Stimulated activated CD8-positive, alpha-beta memory T cell treated with anti-CD3 and anti-CD28 coated beads, Interleukin-15, amount 100 ng/mL, for 24 hours (primary cell): ENCODE results near the gene PITPNM3.

Experiments
- DNase-seq: peaks from one replicate; pipeline ENCODE4 v3.0.0-alpha.2; 2020; ENCODE audit warnings: low read depth

Gene PITPNM3

GRCh38 chr17:6443692-6444570 lies 112.4 kb downstream of the PITPNM3 start, which contains the start of gene PIMREG:
Gene PIMREG (plus strand): TSS chr17:6444455. CDS start chr17:6445111, 656 bp downstream.
- peak; percentile 77 for DNase-seq

DNA sequence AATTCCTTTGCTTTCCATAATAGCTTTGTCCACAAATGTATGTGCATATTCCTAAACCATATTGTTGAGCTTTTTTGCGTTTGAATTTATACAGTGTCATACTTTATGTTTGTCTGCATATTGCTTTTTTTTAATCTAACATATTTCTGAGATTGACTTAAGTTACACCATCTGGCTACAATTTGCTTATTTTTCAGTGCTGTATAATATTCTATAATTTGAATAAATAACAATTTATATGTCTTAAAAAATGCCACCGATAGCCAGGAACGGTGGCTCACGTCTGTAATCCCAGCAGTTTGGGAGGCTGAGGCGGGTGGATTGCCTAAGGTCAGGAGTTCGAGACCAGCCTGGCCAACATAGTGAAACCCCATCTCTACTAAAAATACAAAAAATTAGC lies 113.6 kb downstream of the PITPNM3 start:
- no peak for DNase-seq

DNA sequence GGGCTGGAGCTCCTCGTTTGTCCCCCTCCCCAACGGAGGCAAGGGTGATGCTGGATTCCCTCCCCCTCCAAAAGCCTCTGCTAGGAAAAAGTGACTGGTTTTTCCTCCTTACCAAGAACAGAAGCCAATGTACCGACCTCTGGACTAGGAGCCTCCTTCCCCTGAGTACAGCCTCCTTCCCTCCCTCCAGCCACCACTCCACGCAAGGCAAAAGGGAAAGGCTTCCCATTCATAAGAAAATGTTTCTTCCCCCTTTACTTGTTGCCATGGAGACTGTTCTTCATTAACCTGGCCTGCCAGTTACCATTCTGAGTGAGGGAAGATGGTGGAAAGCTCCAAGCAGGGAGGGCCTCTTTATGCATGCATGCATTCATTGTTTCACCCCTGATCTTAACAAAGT lies 116.4 kb downstream of the PITPNM3 start:
- no peak for DNase-seq

DNA sequence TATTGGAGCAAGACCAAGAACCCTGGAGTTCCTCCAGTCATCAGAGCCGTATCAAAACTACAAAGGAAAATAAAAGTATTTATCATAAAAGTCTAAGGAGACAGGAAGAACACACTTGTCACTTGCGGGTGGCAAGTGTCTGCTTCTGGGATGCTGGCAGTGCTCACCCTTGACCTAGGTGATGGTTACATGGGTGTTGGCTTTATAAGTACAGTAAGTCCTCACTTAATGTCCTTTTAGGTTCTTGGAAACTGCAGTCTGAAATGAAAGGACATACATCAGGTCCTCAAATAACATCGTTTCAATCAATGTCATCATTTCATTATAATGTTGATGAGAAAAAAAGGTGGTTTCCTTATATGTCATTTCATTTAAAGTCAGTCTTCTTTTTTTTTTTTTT lies 118.4 kb downstream of the PITPNM3 start:
- no peak for DNase-seq

GRCh38 chr17:6437466-6437865 lies 118.9 kb downstream of the PITPNM3 start:
- no peak for DNase-seq

- DNase-seq: peak; percentile 19
Measured at GRCh38 chr17:6435968-6436367, 120.4 kb downstream of the PITPNM3 start.

GRCh38 chr17:6435051-6435450 lies 121.3 kb downstream of the PITPNM3 start, which contains the start of gene AIPL1:
Gene AIPL1 (minus strand): TSS chr17:6435121. CDS start chr17:6435104, 17 bp downstream.
- DNase-seq: no peak

GRCh38 chr17:6430769-6431168 lies 125.6 kb downstream of the PITPNM3 start:
- no peak for DNase-seq

GRCh38 chr17:6429266-6429665 lies 127.1 kb downstream of the PITPNM3 start:
- no peak for DNase-seq

- DNase-seq: no peak
Measured at GRCh38 chr17:6428207-6428965, 128.0 kb downstream of the PITPNM3 start.

DNA sequence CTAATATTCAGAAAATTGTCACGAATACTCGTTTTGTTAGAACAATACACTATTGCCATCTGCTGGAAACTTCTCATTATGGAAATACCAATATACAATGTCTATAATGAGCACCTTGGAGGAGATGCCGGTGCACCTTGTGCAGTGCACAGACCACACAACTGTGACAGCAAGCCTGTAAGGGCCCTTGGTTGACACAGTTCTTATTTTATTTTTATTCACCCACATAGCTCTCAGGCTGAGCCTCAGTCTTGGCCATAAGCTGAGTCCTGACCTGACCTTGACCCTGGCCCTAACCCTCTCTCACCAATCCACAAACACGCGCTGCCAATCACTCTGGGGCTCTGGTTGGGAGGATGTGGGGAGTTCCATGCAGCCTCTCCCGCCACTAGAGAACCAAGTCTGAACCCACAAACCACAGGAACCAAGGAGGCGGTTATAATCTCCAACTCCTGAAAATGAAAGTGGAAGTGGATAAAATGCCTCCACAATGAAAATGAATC lies 129.0 kb downstream of the PITPNM3 start:
- no peak for DNase-seq

DNA sequence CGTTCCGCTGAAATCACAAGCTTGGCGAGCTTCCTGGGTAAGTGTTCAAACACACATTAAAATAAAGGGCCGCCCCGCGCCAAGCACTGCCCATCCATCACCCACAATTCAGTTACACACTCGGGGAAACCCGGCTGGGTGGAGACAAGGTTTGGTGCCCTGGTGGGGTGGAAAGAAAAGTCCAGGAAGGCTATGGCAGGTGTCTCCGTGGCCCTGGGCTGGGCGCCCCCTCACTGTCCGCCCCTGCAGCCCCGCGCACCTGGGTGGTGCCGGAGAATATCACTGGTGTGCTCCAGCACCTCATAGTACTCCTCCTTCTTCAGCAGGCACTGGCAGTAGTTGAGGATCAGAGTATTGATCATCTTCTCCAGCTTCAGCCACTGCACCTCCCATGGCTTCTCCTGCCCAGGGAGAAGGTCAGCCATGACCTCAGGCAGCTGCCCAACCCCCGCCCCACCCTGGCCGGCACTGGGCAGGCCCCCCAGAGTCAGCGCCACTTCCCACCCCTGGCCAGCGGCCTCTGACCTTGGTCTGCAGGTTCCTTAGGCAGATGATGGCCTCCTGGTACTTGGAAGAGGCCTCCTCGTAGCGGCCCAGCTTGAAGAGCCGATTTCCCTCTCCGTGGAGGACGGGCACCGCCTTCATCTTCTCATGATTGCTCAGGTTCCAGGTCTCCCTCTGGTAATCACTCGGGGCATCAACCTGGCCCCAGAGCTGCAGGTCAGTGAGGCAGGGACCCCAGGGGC lies 129.8 kb downstream of the PITPNM3 start:
- DNase-seq: no peak

GRCh38 chr17:6425407-6425806 lies 130.9 kb downstream of the PITPNM3 start:
- DNase-seq: no peak

DNA sequence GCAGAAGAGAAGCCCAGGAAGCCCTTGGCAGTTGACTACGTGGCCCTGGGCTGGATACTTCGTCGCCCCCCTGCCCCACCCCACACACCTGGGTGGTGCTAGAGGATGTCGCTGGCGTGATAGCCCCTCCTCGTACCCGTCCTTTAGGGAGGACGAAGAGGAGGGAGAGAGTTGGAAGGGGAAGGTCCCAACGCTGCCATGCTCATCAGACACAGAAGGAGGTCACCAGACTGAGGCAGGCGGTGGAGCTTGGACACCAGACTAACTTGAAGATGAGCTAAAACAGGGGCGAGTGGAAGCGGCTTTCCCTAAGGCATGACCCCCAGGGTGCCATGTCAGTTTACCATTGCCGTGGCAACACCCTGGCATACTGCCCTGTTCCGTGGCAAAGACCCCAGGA lies 132.4 kb downstream of the PITPNM3 start:
- DNase-seq: no peak

GRCh38 chr17:6422654-6423241 lies 133.6 kb downstream of the PITPNM3 start:
- DNase-seq: no peak

DNA sequence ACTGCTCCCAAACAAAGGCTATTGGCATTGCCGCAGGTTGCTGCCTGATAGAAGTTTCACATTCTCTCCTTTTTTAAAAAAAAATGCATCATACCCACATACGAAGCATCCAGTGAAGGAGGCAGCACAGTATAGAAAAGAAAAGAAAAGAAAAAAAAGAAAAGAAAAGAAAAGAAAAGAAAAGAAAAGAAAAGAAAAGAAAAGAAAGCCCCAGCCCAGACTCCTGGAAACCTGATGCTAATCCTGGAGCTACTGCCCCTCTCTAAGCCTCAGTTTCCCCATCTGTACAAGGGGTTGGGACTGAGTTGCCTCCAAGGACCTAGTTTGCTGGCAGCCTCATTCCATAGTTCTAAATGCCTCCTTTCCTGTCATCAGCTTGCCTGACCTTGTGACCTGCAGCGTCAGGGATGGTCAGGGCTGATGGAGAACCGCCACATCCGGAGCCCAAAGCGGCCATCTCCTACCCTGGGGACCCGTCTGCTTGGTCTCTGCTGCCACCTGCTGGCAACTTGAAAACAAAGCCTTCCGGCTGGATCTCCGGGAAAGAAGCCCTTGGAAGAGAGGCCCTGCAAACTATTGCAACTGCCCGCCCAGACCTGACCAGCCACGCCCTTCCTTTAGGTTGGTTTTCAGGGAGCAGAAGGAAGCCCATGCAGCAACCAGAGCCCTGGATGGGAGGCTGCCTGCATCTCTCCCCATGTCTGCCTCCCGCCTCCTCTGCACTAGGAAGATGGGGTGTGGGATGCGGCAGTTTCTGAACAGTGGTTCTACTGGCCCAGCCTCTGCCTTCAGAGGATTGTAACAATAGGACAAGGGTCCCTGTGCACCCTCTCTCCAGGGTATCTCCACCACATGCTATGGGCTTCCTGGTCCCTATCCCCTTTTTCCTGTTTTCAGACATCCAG lies 134.4 kb downstream of the PITPNM3 start:
- DNase-seq: peak; percentile 58

DNA sequence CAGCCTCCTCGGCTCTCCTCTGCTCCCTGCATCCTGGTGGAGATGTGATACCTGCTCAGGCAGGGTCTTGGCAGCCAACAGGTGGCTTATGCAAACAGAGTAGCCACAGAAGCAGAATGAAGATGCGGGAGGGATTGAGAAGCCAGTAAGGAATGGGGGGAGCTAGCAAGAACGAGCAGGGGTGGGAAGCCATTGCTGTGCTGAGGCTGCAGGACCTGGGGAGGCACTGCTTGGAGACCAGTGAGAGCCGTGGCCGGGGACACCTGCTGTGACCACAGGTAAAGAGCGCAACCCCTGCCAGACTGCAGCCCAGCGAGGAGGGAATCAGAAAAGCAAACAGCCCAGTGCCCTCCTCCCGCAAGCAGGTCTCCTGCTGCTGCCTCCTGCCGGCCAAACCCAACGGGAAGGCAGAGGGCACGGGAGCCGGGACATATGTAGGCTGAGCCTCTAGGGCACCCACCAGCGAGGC lies 136.1 kb downstream of the PITPNM3 start:
- DNase-seq: no peak

- no peak for DNase-seq
Measured at GRCh38 chr17:6415616-6416015, 140.7 kb downstream of the PITPNM3 start.

DNA sequence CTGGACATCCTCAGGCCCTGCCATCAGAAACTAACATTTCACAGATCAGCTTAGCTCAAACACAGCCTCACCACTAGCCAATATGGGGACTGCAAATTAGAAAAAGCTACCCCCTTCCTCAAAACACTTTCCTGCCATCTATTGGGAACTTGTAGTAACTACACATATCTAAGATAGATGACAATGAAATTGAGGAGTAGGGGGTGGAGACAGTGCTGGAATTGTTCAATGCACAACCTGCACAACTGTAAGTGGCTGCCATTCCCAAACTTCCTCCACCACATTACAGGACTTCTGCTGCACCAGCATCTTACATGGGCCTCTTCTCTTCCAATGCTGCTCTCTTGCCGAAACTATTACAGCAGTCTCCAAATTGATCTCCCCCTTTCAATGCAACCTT lies 143.3 kb downstream of the PITPNM3 start:
- DNase-seq: no peak

GRCh38 chr17:6408735-6409134 lies 147.6 kb downstream of the PITPNM3 start:
- DNase-seq: no peak

DNA sequence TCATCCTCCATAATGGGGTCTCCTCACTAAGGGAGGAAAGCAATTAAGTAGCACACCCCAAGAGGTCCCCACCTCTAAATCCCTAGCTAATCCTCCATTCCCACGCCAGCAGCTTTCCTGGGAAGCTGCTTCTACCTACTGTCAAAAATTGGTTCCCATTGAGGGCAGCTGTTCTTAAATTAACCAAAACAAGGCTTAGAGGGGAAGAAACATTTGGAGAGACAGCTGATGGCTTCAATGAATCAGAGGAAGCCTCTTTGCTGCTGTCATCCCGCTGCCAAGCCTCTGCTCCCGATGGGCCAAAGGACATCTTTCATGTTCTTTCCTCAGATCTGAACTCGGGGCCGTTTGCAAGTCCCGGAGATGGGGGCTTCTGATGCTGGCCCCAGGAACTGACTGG lies 148.1 kb downstream of the PITPNM3 start:
- no peak for DNase-seq
